GM19035 (cell line): Measurements from ENCODE around the gene RPTN.

Experiments used
- ATAC-seq: cut with Tn5 transposase; IDR thresholded peaks from one replicate; pipeline ENCODE4 v1.9.1; 2021; ENCODE audit not compliant: unreplicated experiment

Gene RPTN

GRCh38 chr1:152112101-152112884, 46.7 kb downstream of the RPTN start:
- no peak for ATAC-seq

- no peak for ATAC-seq
Observed at GRCh38 chr1:152111515-152111968, 47.5 kb downstream of the RPTN start.

GRCh38 chr1:152110860-152111514, 48.0 kb downstream of the RPTN start:
- ATAC-seq, result no peak

GRCh38 chr1:152110365-152110859, 48.6 kb downstream of the RPTN start:
- ATAC-seq, result no peak

- ATAC-seq, result no peak
Observed at GRCh38 chr1:152109998-152110294, 49.1 kb downstream of the RPTN start.

GRCh38 chr1:152109231-152109997, 49.6 kb downstream of the RPTN start:
- no peak for ATAC-seq

- ATAC-seq, result no peak
Observed at GRCh38 chr1:152108882-152109222, 50.2 kb downstream of the RPTN start.

GRCh38 chr1:152107984-152108881, 50.8 kb downstream of the RPTN start:
- no peak for ATAC-seq

GRCh38 chr1:152107031-152107983, 51.7 kb downstream of the RPTN start:
- ATAC-seq, result no peak

GRCh38 chr1:152104854-152105253, 54.2 kb downstream of the RPTN start:
- ATAC-seq, result no peak
